ENCODE measurements around the gene PRUNE2. TPM values are rescaled to one million over a fixed set of nuclear protein-coding genes. Genes with fewer than 3 reads are reported as not detected.

PRUNE2 gene
- total and polyA plus RNA-seq, 9 of the 15 experiments (the other 6 are each of a cell fraction or from before 2014, with no cell fraction given): 0.05 to 0.45 (median 0.18) TPM; not detected in 1

DNA sequence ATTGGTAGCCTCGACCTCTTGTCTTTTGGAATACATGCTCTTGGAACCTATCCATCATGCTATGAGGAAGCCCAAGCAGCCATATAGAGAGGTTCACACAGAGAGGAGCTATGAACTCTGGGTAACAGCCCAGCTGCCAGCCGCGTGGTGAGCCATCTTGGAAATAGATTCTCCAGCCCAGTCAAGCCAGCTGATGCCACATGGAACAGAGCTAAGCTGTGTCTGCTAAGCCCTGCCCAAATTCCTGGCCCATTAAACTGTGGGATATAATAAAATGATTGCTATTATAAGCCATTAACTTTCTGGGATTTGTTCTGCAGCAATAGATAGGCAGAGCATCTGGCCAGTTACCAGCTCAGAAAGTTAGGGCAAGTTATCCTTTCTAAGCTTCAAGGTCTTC is 4.9 kb upstream of the PRUNE2 start:
- FAIRE-seq (no peak), DNase-seq (ENCODE audit: extremely low read depth in 1 of 4, low spot score in 3 of 4) (no peak), ATAC-seq (no peak)
- no peak overlapping the region for H3K27ac ChIP-seq (ENCODE audit: extremely low read depth, low read depth, low read length)
- peaks cover 0 to 6% of the 10 kb centered on the region in 2 experiments; a peak in 2 of 5 replicates for H3K27me3 ChIP-seq (ENCODE audit: control insufficient read depth in 2 of 2, insufficient read depth in 2 of 2, low read length in 2 of 2)
- H3K4me1 ChIP-seq (replicated peaks in 1 of 2; ENCODE audit: control insufficient read depth in 2 of 2, insufficient read depth in 2 of 2, low read length in 2 of 2): peaks cover 0 to 5% of the 10 kb centered on the region in 2 experiments; a peak in 1 of 5 replicates
- 0% methylated on average over 3 of the region's 3 CpGs for WGBS (ENCODE audit: insufficient coverage, low coverage, missing lambda C conversion rate)
- no peaks in the 10 kb centered on the region for H4K20me1 ChIP-seq (replicated peaks; ENCODE audit: control insufficient read depth, insufficient read depth, low read length)
- no peak overlapping the region for H2AFZ ChIP-seq (ENCODE audit: low read depth, low read length)
- H3K9me3 ChIP-seq (replicated peaks; ENCODE audit: control insufficient read depth, insufficient read depth, low read depth, low read length): no peaks in the 10 kb centered on the region
- no peaks in the 10 kb centered on the region for H3K79me2 ChIP-seq (ENCODE audit: control insufficient read depth, insufficient read depth, low read length)
- no peak overlapping the region for H3K4me2 ChIP-seq (ENCODE audit: insufficient read depth, low read length)
- H3K9ac ChIP-seq (ENCODE audit: insufficient read depth in 1 of 2, low read depth in 2 of 2, low read length in 2 of 2): no peak overlapping the region
- H3K36me3 ChIP-seq (ENCODE audit: control insufficient read depth, insufficient read depth, low read length): no peaks in the 10 kb centered on the region
- ChIA-PET POLR2A (no interaction called here), CTCF (ENCODE audit: low intra/inter-chr PET ratio) (no interaction called here)
- TF ChIP-seq ZNF23 (CRISPR knock-in tag; IDR thresholded peaks at IDR 0.05): no peak
- intact Hi-C loops (cut with micrococcal nuclease): no loop called here
- no peak overlapping the region for H3K4me3 ChIP-seq
- no peaks in the 10 kb centered on the region for H3K9me1 ChIP-seq (ENCODE audit: control insufficient read depth, insufficient read depth, low read length)
- no TSS peak for BruUV-seq (replicated peaks)
- in situ Hi-C loops (cut with MboI): no loop called here

- intact Hi-C loops (cut with micrococcal nuclease) (no loop called here), in situ Hi-C loops (cut with MboI) (no loop called here)
- ChIA-PET POLR2A (no interaction called here), CTCF (ENCODE audit: low intra/inter-chr PET ratio) (no interaction called here)
- no peaks in the 10 kb centered on the region for H4K20me1 ChIP-seq (replicated peaks; ENCODE audit: control insufficient read depth, insufficient read depth, low read length)
- H3K4me2 ChIP-seq (ENCODE audit: insufficient read depth, low read length): no peak overlapping the region
- H3K9ac ChIP-seq (ENCODE audit: insufficient read depth in 1 of 2, low read depth in 2 of 2, low read length in 2 of 2): no peak overlapping the region
- H3K79me2 ChIP-seq (ENCODE audit: control insufficient read depth, insufficient read depth, low read length): no peaks in the 10 kb centered on the region
- no peak for ATAC-seq
- peaks cover 0 to 10% of the 10 kb centered on the region in 2 experiments; a peak in 2 of 5 replicates for H3K27me3 ChIP-seq (ENCODE audit: control insufficient read depth in 2 of 2, insufficient read depth in 2 of 2, low read length in 2 of 2)
- no peaks in the 10 kb centered on the region for H3K36me3 ChIP-seq (ENCODE audit: control insufficient read depth, insufficient read depth, low read length)
- peaks cover 0 to 5% of the 10 kb centered on the region in 2 experiments; a peak in 1 of 5 replicates for H3K4me1 ChIP-seq (replicated peaks in 1 of 2; ENCODE audit: control insufficient read depth in 2 of 2, insufficient read depth in 2 of 2, low read length in 2 of 2)
- FAIRE-seq: no peak
- H3K27ac ChIP-seq (ENCODE audit: extremely low read depth, low read depth, low read length): no peak overlapping the region
- DNase-seq (ENCODE audit: extremely low read depth in 1 of 4, low spot score in 3 of 4): no peak
- WGBS (ENCODE audit: insufficient coverage, low coverage, missing lambda C conversion rate): 3% methylated on average over 5 of the region's 5 CpGs
- no peak overlapping the region for H2AFZ ChIP-seq (ENCODE audit: low read depth, low read length)
- no peak overlapping the region for H3K4me3 ChIP-seq
- H3K9me1 ChIP-seq (ENCODE audit: control insufficient read depth, insufficient read depth, low read length): no peaks in the 10 kb centered on the region
- BruUV-seq (replicated peaks): no TSS peak
- no peaks in the 10 kb centered on the region for H3K9me3 ChIP-seq (replicated peaks; ENCODE audit: control insufficient read depth, insufficient read depth, low read depth, low read length)
- TF ChIP-seq TOE1 (IDR thresholded peaks at IDR 0.05; ENCODE audit: borderline replicate concordance) (no peak), TOE1 (CRISPR knock-in tag; IDR thresholded peaks at IDR 0.05; ENCODE audit: borderline replicate concordance, low read depth) (no peak), TAF1 (IDR thresholded peaks at IDR 0.05; ENCODE audit: control insufficient read depth, extremely low read depth, insufficient read depth, low read length, severe bottlenecking) (no peak), ELF4 (CRISPR knock-in tag; IDR thresholded peaks at IDR 0.05) (no peak), TAF7 (tag; IDR thresholded peaks at IDR 0.05) (no peak), ZNF24 (IDR thresholded peaks at IDR 0.05) (no peak), AFF4 (CRISPR knock-in tag; IDR thresholded peaks at IDR 0.05) (no peak), MEIS2 (IDR thresholded peaks at IDR 0.05; ENCODE audit: partially characterized antibody) (no peak), RBFOX2 (IDR thresholded peaks at IDR 0.05; ENCODE audit: low read depth, low read length) (no peak), CBX5 (IDR thresholded peaks at IDR 0.05; ENCODE audit: borderline replicate concordance, low read depth) (no peak)
- TF ChIP-seq, protein P1, sequence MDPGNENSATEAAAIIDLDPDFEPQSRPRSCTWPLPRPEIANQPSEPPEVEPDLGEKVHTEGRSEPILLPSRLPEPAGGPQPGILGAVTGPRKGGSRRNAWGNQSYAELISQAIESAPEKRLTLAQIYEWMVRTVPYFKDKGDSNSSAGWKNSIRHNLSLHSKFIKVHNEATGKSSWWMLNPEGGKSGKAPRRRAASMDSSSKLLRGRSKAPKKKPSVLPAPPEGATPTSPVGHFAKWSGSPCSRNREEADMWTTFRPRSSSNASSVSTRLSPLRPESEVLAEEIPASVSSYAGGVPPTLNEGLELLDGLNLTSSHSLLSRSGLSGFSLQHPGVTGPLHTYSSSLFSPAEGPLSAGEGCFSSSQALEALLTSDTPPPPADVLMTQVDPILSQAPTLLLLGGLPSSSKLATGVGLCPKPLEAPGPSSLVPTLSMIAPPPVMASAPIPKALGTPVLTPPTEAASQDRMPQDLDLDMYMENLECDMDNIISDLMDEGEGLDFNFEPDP (CRISPR knock-in tag; IDR thresholded peaks at IDR 0.05): no peak
These were observed 697 bp upstream of the PRUNE2 start for GRCh38 chr9:76906647-76906975.

Data from K562 (cell line).